GM12801 (cell line): Measurements from ENCODE around the gene CSDE1.

Experiments used
- TF ChIP-seq, protein P1 (sequence below): IDR thresholded peaks from one replicate; pipeline ENCODE4 v1.5.1; 2011; ENCODE audit warnings: control low read depth; ENCODE audit not compliant: insufficient read length; ENCODE audit errors: extremely low read depth

CSDE1 gene

DNA sequence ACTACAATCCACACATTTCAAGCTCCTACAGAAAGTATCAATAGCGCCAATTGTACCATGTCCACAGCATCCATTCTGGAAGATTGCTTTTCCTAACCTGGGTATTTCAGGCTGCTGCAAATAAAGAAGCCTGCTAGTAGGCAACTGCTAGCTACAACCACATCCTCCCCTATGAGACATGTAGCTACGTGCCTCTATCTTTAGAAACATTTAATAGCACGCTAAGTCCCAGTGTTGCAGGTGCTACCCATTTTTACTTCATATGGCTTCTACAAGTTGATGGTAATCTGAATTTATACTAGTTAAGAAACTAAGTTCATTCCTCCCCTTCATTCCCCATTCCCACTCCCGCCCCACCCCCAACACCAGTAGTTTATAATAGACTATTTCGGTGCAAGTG, 55.0 kb downstream of the CSDE1 start:
- TF ChIP-seq, protein P1, sequence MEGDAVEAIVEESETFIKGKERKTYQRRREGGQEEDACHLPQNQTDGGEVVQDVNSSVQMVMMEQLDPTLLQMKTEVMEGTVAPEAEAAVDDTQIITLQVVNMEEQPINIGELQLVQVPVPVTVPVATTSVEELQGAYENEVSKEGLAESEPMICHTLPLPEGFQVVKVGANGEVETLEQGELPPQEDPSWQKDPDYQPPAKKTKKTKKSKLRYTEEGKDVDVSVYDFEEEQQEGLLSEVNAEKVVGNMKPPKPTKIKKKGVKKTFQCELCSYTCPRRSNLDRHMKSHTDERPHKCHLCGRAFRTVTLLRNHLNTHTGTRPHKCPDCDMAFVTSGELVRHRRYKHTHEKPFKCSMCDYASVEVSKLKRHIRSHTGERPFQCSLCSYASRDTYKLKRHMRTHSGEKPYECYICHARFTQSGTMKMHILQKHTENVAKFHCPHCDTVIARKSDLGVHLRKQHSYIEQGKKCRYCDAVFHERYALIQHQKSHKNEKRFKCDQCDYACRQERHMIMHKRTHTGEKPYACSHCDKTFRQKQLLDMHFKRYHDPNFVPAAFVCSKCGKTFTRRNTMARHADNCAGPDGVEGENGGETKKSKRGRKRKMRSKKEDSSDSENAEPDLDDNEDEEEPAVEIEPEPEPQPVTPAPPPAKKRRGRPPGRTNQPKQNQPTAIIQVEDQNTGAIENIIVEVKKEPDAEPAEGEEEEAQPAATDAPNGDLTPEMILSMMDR: no peak

DNA sequence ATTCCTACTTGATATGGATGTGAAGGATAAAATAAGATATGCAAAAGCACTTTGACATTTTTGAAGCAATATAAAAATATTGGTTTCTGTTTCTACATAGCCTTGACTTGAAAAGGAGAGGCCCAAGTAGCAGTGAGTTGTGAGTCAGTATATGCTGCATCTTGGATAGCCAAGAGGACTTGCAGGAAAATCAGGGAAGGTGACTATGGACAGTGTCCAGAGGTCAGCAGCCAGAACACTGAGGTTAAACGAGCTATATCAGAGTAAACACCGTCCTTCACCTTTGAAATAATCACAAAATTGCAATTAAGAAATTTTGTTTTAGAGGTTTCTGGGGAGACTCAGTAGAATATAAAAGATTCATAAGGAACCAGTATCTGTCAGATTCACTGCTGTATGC, 55.9 kb downstream of the CSDE1 start:
- TF ChIP-seq, protein P1: no peak

DNA sequence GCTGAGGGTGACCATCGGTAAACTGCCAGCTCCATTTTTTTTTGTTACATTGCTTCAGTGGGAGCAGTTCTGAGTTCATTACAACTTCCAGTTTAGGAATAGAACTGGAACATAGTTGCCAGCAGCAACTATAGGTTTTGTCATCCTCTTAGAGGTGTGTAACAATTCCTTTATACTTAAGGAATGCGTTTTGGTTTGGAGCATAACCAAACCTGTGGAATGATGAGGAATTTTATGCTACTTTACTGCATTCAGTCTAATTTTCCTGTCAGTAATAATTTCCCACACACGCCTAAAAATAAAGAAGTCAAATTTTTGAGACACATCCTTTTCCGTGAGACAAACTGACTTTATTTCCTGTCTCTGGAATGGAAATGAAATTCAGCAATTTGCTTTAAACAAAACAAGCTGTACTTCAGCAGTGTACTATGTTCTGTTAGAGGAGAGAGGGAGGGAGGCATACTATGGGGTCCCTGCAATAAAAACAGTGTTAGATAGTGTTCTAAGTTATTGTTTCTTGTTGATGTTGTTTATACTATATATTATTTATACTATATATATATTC, 57.7 kb downstream of the CSDE1 start:
- TF ChIP-seq, protein P1: no peak

DNA sequence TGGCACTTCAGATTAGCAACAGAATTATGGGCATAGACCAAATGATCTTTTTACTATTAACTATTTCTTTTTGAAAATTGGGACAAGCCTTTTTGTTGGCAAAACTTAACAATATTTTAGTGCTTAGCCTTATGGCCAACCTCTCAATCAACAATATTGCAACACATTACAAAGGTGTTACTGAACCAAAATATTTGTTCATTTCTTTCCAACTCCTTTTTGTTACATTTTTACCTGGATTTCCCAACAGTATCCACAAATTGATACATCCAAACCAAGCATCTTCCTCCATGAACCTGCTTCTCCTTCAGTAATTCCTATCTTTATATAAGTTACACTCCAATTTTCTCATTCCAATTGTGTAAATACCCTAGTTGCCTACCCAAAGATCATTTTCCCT, 61.0 kb downstream of the CSDE1 start:
- TF ChIP-seq, protein P1: no peak

DNA sequence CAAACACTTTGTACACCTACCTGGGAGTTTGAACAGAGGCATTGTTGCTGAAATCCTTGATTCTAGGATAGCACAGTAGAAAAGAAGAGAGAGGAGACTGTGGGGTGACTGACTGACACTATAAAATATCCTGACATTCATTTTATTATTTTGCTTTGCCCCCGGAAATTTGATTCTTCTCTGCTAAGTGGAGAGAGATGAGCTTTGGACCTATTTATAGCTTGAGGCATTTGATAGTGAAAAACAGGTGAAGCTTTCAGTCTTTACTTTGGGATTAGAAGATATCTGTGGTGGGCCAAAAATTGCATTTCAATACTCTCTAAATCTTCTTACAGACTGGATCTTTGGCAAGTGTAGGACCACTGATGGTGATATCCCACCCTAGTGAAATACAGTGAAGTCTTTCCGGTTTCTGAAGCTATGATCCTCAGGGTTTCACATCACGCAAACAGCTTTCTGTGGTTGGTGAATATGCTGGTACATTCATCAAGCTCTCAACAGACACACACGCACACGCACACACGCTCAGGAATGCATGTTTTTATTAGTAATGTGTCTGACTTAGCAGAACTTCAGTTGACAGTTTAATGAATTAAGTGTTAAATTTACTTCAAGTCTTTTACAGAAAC, 62.2 kb downstream of the CSDE1 start, which contains the start of gene AMPD1:
Gene AMPD1, minus strand, starts transcription at position 117 of the 629 bp plus-strand sequence. Its CDS starts 75 bp downstream, at position 42.
- TF ChIP-seq, protein P1: no peak

DNA sequence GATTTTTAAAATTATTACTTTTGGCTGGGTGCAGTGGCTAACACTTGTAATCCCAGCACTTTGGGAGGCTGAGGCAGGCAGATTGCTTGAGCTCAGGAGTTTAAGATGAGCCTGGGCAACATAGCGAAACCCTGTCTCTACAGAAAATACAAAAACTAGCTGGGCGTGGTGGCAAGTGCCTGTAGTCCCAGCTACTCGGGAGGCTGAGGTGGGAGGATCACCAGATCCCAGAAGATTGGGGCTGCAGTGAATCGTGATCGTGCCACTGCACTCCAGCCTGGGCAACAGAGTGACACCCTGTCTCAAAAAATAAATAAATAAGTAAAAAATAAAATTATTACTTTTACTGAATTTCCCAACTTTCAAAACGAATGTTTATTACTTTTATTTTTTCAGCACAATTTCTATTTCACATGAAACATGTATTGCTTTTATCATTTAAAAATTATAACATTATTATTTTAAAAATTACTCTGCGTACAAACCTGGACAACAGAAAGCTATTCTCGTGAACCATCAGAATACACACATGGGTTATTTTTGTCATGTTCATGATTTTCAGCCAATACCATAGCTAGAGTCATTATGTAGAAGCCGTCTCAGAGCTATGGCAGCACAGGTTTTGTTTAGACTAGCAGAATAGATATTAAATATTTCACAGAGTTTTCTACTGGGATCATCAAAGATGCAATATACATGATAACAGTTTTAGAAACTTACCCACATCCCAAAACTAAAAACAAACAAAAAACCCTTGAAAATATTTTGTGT, 63.1 kb downstream of the CSDE1 start:
- TF ChIP-seq, protein P1: no peak

DNA sequence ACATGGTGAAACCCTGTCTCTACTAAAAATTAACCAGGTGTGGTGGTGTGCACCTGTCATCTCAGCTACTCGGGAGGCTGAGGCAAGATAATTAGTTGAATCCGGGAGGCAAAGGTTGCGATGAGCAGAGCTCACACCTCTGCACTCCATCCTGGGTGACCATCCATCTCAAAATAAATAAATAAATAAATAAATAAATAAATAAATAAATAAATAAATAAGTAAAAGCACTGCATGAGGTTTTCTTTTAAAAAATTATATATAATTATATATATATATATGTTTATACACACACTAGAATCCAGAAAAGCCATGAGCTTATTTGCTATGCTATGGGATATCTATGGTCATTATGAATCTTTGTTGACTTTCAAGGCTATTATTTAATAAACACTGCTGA, 64.8 kb downstream of the CSDE1 start:
- TF ChIP-seq, protein P1: no peak
